Measurements from ENCODE around the gene CBLB. TPM values are rescaled to one million over a fixed set of nuclear protein-coding genes. Genes with fewer than 3 reads are reported as not detected.

The CBLB gene
- polyA plus RNA-seq, 3 donors: 3.4 to 20.9 (median 17.5) TPM

DNA sequence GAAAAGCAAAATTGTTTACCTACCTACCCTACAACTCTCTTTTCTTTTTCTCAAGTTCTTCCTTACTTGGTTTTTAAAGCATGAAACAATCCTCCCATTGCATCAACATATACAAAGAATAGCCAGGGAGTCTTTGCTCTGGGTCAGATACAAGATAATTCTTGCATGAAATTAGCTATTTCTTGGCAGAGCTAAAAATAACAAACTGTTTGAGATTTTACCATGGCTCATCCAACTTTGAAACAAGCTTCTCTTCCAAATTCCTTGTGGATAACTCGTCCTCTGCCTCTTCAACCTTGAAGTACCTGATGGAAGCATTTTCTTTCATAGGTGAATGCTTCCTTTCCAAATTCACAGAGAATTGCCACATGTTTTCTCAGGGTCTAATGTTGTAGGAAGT is 9.2 kb upstream of the CBLB start:
- WGBS, 3 donors: 53 to 63% (median 58%) methylated on average over 1 of the region's 1 CpG

DNA sequence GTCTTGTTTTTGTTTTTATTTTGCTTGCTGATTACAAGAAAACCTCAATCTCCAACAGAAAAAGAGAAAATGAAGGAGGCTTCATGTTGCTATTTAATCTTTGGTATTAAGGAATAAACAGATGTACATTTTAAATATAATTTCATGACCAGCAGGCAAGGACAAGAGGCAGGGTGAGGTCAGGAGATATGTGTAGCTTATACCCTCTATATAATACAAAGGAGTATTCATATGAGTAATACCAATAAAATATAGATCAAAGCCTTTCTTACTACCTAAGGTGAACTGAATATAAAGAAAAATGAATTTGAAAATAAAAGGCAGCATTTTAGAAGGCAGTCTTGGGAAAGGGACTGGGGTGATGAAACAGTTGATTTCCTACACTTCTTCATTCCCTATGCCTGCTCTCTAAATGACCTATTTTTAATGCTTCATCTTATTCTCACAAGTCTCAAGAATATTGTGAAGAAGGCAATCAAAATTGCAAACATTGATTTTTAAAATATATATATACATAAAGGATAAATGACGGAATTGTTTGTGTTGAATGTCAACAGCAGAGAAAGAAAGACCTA is 8.6 kb upstream of the CBLB start:
- H3K27ac ChIP-seq (ENCODE audit: low read depth, low read length): no peak overlapping the region
- WGBS, 3 donors: 77 to 93% (median 85%) methylated on average over 1 of the region's 1 CpG

More for the DNA sequence above, 9.2 kb upstream of the CBLB start:
- no peak overlapping the region for H3K27ac ChIP-seq (ENCODE audit: low read depth, low read length)

DNA sequence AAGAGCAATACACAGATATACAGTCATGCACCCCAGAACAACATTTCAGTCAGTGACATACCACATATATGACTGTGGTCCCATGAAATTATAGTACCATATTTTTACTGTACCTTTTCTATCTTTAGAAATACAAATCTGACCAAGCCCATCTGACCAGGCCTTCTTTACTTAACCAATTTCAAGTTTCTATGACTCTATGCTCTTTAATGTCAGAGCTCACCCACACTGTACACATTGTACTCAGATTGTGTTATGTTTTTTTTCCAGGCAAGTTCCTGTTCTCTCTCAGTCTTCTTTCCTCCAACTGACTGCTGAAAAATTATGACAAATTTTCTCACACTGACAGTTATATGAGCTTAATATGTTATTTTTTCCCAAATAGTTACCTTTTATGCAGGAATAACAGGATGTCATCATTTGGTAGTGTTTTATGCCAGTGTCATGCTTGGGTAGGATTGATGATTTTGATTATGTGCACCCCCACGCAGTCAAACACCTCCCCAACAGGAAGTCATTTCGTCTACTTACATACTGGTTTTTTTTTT is 8.0 kb upstream of the CBLB start:
- 38 to 44% (median 42%) methylated on average over 2 of the region's 2 CpGs for WGBS, 3 donors
- H3K27ac ChIP-seq (ENCODE audit: low read depth, low read length): no peak overlapping the region

DNA sequence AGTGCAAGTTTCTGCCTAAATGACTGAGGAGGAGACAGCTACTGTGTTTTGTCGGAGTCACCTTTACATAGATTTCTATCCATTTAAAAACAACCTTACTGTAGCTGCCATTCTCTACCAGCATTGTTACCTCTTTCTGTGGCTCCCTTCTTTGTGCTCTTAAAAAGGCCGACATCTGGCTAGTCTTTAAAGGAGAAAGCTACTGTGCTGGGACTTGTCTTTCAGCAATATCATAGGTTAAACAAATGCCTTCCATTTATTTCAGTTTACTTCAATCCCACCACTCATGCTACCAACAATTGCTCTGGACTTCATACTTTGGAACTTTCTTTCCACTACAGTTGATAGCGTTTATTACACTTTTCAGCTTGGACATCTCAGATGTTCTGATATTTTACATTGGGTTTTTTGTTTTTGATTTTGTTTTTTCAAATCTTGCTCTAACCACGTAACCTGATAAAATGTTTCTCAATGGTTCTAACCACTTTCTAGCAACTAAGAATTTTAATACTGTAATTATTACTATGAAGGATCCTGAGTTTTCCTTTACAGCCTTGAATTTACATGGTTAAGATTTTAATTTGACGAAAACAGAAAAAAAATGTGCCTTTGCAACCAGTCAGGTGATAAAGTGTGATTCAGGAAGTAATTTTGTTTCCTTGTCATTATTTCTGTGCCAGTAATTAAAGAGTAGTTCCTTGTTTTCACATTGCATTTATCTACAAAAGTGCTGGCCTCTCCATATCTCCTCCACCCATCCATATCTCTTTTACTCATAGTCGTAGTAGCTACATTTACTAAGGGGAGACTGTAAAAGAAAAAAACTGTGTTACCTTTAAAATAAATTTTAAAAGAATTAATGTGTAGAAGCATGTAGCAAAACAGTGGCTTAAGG is 1.3 kb upstream of the CBLB start:
- 23 to 46% (median 43%) methylated on average over 6 of the region's 6 CpGs for WGBS, 3 donors
- no peak overlapping the region for H3K27ac ChIP-seq (ENCODE audit: low read depth, low read length)

DNA sequence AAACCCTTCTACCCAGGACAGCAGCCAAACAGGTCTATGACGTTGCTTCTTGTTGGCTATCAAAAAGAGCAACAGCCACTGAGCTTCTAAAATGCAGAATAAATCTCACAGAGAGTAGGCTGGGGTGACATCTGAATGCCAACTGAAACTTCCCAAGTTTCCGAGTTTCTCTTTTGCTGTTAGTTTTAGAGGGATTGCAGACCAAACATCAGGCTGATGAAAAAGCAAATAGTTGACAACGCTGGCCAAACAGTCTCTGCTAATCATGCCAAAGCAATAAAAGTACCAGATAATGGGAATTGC is 670 bp upstream of the CBLB start:
- no peak overlapping the region for H3K27ac ChIP-seq (ENCODE audit: low read depth, low read length)
- 0 to 1% (median 1%) methylated on average over 3 of the region's 3 CpGs for WGBS, 3 donors

DNA sequence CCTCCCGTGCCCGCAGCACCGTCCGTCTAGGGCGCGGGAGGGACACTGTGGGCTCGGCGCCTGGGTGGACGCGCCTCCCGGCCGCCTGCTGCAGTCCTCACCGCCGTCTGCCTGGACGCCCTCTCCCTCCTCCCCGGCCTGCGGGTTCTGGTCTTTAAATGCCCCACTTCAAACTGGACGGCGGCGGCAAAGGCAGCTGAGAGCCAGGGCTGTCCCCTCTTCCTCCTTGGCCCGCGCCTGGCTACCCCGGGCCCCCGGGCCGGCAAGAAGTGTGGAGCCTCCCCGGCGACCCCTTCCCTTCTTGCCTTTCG is 426 bp downstream of the CBLB start:
- WGBS, 3 donors: 0 to 1% (median 0%) methylated on average over 25 to 28 of the region's 28 CpGs
- H3K27ac ChIP-seq (ENCODE audit: low read depth, low read length): peak overlapping the region; percentile 86

DNA sequence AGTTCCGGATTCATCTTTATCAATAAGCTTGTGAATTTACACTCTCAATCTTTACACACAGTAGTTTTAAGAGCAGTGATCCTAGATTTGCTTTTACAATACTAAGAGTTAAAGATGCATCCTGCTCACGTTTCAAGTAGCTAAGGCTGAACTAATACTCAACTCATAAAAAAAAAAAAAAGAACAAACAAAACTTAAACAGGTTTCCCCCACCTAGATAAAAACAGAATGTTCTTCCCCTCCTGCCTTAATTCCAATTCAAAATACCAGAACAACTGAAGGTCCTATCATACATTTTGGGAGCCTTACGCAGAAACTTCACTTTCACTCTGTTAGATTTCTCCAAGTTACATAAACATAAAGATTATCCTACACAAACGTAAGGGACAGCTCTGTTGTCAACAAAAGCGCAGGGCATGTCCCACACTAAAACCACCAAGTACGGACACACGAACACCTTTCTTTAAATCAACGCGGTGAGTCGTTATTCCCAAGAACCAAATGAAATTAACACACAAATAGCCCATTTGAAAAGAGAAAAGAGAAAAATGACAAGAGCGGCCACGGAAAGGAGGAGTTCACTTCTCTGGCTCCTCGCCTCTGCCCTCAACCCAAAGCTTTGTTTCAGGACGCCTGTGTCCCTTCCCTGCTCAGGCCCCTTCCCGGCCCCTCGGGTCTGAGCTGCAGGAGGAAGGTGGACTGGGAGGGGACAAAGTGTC is 941 bp downstream of the CBLB start:
- H3K27ac ChIP-seq (ENCODE audit: low read depth, low read length): peak overlapping the region; percentile 86
- WGBS, 3 donors: 1 to 3% (median 2%) methylated on average over 16 of the region's 16 CpGs

DNA sequence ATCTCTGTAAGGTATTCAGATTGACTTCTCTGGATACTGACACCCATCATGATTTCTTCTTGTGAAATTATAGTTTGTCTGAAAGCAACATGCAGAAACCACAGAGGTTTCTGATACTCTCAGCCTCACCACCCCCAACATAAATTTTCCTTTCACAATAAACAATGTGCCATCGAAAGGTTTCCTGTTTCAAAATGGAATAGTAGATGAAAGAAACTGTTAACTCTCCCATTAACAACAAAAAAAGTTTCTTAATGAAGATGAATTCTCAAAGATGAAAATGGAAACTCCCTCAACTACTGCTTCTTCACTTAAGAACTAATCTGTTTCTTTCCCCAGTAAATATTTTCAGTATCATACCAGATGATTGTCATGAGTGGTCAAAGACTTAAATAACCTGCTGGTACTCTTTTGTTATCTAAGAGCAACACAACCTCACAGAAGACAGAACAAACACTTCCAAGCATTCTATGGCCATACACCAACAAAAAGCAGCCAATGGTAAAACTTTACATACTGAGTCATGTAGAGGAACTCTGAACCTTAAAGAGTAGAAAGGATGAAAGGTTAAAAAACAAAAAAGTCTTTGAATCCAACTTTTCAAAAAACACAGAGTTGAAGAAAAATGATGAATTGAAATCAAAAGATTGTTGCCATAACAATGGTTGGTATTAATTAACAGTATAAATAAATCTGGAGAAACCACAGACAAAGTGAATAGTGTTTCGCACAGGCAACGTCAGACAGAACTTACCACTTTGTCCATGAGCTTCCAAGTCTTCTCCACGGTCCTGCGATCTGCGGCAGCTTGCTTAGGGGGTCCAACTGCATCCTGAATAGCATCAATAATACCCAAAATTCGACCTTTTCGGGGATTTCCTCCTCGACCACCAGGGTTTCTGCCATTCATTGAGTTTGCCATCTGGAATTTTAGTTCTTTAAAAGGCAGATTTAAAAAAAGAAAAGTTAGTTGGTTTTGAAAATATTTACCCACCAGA is 1.9 kb downstream of the CBLB start:
- H3K27ac ChIP-seq (ENCODE audit: low read depth, low read length): no peak overlapping the region
- WGBS, 3 donors: 36 to 43% (median 38%) methylated on average over 9 of the region's 9 CpGs

DNA sequence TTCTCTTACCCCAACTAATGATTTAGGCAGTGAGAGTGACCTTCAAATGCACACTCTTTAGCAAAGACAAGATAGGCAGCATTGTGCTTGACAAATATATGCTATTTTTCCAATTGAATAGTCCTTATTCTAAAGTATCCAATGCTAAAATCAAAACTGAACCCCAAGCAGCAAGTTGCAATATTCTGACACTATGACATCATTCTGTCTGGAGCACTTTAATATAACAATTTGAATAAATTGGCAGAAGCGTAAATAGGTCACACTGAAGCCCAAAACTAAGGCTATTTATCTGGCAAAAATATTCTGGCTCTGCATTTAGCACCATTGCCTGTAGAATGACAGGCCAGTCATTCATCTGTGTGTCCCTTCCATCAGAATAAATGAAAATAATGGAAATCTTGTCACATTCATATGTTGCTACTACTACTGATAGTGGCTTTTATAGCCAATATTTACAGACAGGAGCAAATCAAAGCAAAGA is 2.9 kb downstream of the CBLB start:
- no peak overlapping the region for H3K27ac ChIP-seq (ENCODE audit: low read depth, low read length)
- WGBS, 3 donors: 51 to 84% (median 75%) methylated on average over 1 of the region's 1 CpG

DNA sequence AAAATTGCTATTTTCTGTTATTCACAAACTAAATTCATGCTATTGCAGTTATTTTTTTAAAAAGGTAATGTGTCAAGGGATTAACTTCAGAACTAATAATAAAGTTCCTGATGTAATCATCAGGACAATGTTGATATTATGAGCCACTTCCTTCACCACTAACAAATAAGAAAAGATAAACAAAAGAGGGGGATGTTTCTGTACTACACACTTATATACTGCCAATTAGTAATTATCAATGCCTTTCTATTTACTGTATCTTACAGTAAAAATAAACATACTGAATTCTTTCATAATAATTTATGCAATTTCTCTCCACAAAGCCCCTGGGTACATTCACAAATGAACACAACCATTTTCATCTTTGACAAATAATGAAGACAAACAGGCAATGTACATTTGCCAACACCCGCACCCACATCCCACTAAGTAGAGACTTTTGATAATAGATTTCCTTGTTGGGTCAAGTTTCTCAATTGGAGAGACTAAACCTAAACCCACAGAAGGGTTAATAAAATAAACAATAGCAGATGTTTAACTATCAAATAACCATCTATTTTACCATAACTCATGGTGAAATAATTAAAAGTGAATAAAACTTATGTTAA is 3.7 kb downstream of the CBLB start:
- WGBS, 3 donors: 65 to 78% (median 71%) methylated on average over 1 of the region's 1 CpG
- H3K27ac ChIP-seq (ENCODE audit: low read depth, low read length): no peak overlapping the region

DNA sequence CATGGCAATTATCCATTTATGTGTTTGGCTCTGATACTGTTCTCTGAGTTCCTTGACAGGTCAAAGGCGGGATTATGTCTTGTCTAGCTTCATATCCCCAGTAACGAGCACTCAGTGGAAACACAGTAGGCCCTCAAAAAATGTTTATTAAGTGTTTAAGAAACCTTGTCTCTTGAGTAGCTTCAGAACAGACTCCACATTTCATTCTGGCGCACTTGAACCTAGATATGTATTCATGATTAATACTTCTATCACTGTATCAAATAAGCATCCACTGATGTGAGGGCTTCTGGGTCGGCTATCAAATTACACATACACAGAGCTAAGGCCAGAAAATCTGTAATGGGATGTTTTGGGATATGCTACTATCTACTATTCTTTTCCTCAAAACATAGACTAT is 4.6 kb downstream of the CBLB start:
- 83 to 93% (median 92%) methylated on average over 4 of the region's 4 CpGs for WGBS, 3 donors

DNA sequence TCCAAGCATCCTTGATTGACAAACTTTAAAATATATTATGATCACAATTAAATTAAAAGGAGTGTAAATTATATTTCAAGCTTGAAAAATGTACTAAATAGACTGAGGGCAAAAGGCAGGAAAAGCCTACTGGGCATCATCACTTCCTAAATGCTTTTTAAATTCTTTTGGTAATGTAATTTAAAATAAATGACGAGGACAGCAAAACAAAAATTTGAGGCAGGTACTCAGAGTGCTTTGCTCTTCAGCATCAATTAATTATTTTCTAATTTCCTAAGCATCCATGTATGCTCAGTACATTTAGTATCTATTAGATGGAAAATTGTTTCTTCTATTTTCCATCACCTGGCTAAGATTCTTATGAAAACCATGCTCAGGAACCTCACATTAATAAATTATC is 5.2 kb downstream of the CBLB start:
- 82 to 97% (median 86%) methylated on average over 1 of the region's 1 CpG for WGBS, 3 donors
- no peak overlapping the region for H3K27ac ChIP-seq (ENCODE audit: low read depth, low read length)

More for the DNA sequence above, 4.6 kb downstream of the CBLB start:
- H3K27ac ChIP-seq (ENCODE audit: low read depth, low read length): no peak overlapping the region

DNA sequence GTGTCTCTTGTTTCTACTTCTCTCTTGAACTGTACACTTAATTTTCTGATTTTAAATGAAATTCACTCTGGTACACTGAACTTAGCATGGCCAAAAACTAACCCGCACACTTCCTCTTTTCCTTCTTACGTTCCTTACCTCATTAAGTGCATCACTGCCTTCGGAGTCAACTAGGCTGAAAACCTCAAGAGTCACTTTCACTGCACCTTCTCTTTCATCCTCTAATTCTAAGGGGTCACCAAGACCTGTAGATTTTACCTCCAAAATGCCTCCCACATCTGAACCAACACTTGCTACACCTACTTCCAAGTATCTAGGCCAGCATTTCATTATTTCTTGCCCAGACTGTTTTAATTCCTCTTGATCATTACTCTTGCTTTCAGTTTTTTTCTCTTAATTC is 6.6 kb downstream of the CBLB start:
- no peak overlapping the region for H3K27ac ChIP-seq (ENCODE audit: low read depth, low read length)
- 49 to 83% (median 60%) methylated on average over 3 of the region's 3 CpGs for WGBS, 3 donors

DNA sequence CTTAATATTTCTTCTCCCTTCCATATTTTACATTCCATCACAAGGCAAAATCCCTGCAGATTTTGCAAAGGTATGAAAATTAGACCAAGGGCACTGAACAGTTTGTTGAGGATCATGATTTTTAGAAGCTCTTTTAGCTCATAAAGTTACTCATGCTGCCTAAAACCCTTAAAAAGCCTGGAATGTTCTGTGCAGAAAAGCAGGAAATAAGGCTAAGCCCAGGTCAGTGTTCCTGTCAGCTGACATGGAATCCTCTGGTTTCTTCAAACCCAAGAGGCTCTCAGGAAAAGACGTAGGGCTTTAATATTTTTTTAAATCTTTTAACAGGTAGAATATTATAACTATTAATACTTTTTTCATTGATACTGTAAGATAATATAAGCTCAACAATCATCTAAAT is 8.2 kb downstream of the CBLB start:
- no peak overlapping the region for H3K27ac ChIP-seq (ENCODE audit: low read depth, low read length)
- 46 to 89% (median 63%) methylated on average over 1 of the region's 1 CpG for WGBS, 3 donors

DNA sequence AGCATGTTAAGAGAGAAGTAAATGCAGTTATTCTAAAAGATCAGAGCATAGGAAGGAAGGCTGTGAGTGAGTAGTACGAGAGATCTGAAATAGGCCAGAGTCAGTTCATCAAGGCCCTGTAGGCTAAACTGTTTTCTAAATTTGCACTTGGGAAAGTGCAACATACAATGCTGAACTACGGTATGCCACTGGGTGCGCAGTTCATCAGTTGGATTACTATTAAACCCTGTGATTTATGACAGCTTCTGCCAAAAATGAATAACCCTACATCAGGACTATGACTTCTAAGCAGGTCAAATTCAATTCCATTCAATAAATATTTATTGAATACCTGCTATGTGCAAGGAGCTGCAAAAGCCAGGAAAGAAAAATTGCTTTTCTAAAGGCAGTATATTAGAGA is 10.8 kb downstream of the CBLB start:
- 96 to 98% (median 97%) methylated on average over 3 of the region's 3 CpGs for WGBS, 3 donors
- H3K27ac ChIP-seq (ENCODE audit: low read depth, low read length): no peak overlapping the region

DNA sequence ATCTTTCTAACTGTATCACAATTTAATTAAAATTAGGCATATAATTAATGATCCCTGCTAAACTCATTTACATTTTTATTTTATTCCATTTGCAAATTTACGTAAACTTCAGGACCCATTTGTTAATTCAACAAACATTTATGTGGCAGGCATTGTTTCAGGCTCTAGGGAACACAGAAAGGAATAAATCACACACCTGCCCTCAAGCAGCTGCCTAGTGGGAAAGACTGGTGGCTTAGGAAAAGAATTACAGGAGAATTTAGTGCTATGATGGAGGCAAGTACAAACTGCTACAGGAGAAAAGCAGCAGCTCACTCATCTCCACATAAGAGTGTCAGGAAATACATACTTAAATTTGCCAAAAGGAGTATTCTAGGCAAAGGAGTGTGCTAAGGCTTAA is 11.2 kb downstream of the CBLB start:
- no peak overlapping the region for H3K27ac ChIP-seq (ENCODE audit: low read depth, low read length)
- 93 to 98% (median 96%) methylated on average over 1 of the region's 1 CpG for WGBS, 3 donors

DNA sequence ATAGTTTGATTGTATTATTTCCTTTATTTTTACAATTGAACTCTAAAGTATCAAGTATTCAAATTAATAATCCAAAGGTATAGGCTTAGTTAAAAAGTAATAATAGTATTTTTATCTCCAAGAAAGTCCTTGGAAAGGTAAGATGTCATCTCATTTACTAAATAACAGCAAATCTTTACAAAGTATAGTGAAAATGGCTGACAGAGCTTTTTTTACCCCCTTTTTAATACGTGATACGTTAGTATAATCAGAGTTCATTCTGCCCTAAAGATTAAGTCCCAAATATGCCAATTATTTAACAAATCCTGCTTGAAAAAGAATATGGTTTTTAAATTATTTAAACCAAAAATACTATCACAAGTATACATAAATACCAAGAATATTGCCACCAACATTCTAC is 12.2 kb downstream of the CBLB start:
- H3K27ac ChIP-seq (ENCODE audit: low read depth, low read length): no peak overlapping the region
- 90 to 96% (median 95%) methylated on average over 2 of the region's 2 CpGs for WGBS, 3 donors

All from adipose tissue (tissue), 3 donors.